K562 (cell line): ENCODE measurements around the gene OR7C1.

Experiments used
- JUN ChIP-seq, 2 experiments: sonication (generic) in 1 of 2; formaldehyde crosslinking in 1 of 2; IDR thresholded peaks; 2 replicates each; pipeline versions ENCODE4 v1.6.1 to v1.8.0; 2012 to 2022; ENCODE audit warnings: borderline replicate concordance in 2 of 2, mild to moderate bottlenecking in 2 of 2, improper control_type of control experiment in 1 of 2, low read depth in 1 of 2, low read length in 1 of 2, missing genetic modification reagents in 1 of 2
- NFE2 ChIP-seq: IDR thresholded peaks from 2 replicates; pipeline ENCODE4 v1.6.1; 2014; ENCODE audit warnings: antibody characterized with exemption, low read depth
- PHB ChIP-seq: fragments of 250-450 bp; sonication (Bioruptor Pico); IDR thresholded peaks from 2 replicates; pipeline ENCODE4 v1.5.0; 2021
- POLR2A ChIP-seq: fragments of 450-650 bp; conservative IDR thresholded peaks from 2 replicates; pipeline ENCODE4 v1.6.1; 2016
- TEAD1 ChIP-seq, 2 experiments: fragments of 450-650 bp in 1 of 2; sonication (generic) in 1 of 2; formaldehyde crosslinking; IDR thresholded peaks; 2 replicates each; pipeline versions ENCODE4 v1.4.0 to v1.8.0; 2020 to 2022; ENCODE audit warnings: mild to moderate bottlenecking in 2 of 2, missing genetic modification reagents in 1 of 2
- U2AF1 ChIP-seq: fragments of 200-400 bp; formaldehyde crosslinking; optimal IDR thresholded peaks from 2 replicates; pipeline ENCODE3; 2017; ENCODE audit warnings: mild to moderate bottlenecking, low read depth, low read length, moderate library complexity
- TF ChIP-seq, protein P1 (sequence below), 3 experiments: IDR thresholded peaks in 2 of 3; conservative IDR thresholded peaks in 1 of 3; 2 replicates each; pipeline ENCODE4 v1.5.1; 2011 to 2012; ENCODE audit warnings: low read length in 3 of 3, mild to moderate bottlenecking in 3 of 3, control low read depth in 2 of 3, improper control_type of control experiment in 1 of 3, inconsistent platforms in 1 of 3, low read depth in 1 of 3, mixed read lengths in 1 of 3, moderate library complexity in 1 of 3; ENCODE audit not compliant: insufficient read depth in 2 of 3
- TF ChIP-seq, protein P2 (sequence below): fragments of 250-450 bp; sonication (Bioruptor Pico); IDR thresholded peaks from 2 replicates; pipeline ENCODE4 v1.4.0; 2020
- TF ChIP-seq, protein P3 (sequence below): fragments of 450-650 bp; formaldehyde crosslinking; IDR thresholded peaks from 2 replicates; pipeline ENCODE4 v1.4.0; 2020; ENCODE audit warnings: mild to moderate bottlenecking, moderate library complexity
- TF ChIP-seq, protein P4 (sequence below): fragments of 450-650 bp; IDR thresholded peaks from 2 replicates; pipeline ENCODE4 v1.6.1; 2014; ENCODE audit warnings: low read depth, mild to moderate bottlenecking, moderate library complexity, borderline replicate concordance
- TF ChIP-seq, protein P5 (sequence below): fragments of 250-450 bp; sonication (Bioruptor Pico); IDR thresholded peaks from 2 replicates; pipeline ENCODE4 v1.5.0; 2021
- TF ChIP-seq, protein P6 (sequence below): sonication (generic); formaldehyde crosslinking; IDR thresholded peaks from 2 replicates; pipeline ENCODE4 v1.9.0; 2022; ENCODE audit warnings: mild to moderate bottlenecking, missing genetic modification reagents
- TF ChIP-seq, protein P7 (sequence below): sonication (generic); formaldehyde crosslinking; IDR thresholded peaks from 2 replicates; pipeline ENCODE4 v1.8.0; 2022; ENCODE audit warnings: mild to moderate bottlenecking, missing genetic modification reagents, borderline replicate concordance

DNA sequence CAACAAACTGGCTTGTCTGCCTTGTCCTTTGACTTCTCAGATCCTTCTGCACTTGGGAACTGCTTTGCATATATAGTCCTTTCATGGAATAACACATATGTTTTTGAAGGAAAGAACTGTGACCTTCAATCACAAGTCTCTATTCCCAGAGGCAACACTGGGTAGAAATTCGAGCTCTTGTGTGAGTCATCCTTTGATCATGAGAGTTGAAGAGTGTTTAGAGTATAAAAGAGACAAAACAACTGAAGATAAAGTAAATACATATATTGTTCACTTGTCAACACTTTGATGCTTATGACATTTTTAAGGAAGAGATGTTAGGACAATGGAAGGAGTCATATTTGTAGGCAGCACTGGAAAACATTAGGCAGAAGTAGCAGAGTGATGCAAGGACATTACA is 5.2 kb upstream of the OR7C1 start:
- TF ChIP-seq, protein P1, sequence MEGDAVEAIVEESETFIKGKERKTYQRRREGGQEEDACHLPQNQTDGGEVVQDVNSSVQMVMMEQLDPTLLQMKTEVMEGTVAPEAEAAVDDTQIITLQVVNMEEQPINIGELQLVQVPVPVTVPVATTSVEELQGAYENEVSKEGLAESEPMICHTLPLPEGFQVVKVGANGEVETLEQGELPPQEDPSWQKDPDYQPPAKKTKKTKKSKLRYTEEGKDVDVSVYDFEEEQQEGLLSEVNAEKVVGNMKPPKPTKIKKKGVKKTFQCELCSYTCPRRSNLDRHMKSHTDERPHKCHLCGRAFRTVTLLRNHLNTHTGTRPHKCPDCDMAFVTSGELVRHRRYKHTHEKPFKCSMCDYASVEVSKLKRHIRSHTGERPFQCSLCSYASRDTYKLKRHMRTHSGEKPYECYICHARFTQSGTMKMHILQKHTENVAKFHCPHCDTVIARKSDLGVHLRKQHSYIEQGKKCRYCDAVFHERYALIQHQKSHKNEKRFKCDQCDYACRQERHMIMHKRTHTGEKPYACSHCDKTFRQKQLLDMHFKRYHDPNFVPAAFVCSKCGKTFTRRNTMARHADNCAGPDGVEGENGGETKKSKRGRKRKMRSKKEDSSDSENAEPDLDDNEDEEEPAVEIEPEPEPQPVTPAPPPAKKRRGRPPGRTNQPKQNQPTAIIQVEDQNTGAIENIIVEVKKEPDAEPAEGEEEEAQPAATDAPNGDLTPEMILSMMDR (IDR thresholded peaks at IDR 0.05 in 2 of 3, conservative IDR thresholded peaks at IDR 0.05 in 1 of 3; ENCODE audit: insufficient read depth in 2 of 3, low read depth in 1 of 3, low read length in 3 of 3) = no peak
- TF ChIP-seq U2AF1 (no peak), PHB (CRISPR knock-in tag) (no peak), JUN (IDR thresholded peaks at IDR 0.05; ENCODE audit: borderline replicate concordance, low read depth, low read length) (no peak), JUN (CRISPR knock-in tag; IDR thresholded peaks at IDR 0.05; ENCODE audit: borderline replicate concordance) (no peak), POLR2A (no peak), TEAD1 (CRISPR knock-in tag; IDR thresholded peaks at IDR 0.05) (no peak), NFE2 (no peak)
- TF ChIP-seq, protein P2, sequence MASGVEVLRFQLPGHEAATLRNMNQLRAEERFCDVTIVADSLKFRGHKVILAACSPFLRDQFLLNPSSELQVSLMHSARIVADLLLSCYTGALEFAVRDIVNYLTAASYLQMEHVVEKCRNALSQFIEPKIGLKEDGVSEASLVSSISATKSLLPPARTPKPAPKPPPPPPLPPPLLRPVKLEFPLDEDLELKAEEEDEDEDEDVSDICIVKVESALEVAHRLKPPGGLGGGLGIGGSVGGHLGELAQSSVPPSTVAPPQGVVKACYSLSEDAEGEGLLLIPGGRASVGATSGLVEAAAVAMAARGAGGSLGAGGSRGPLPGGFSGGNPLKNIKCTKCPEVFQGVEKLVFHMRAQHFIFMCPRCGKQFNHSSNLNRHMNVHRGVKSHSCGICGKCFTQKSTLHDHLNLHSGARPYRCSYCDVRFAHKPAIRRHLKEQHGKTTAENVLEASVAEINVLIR (CRISPR knock-in tag) = no peak
- TF ChIP-seq, protein P3, sequence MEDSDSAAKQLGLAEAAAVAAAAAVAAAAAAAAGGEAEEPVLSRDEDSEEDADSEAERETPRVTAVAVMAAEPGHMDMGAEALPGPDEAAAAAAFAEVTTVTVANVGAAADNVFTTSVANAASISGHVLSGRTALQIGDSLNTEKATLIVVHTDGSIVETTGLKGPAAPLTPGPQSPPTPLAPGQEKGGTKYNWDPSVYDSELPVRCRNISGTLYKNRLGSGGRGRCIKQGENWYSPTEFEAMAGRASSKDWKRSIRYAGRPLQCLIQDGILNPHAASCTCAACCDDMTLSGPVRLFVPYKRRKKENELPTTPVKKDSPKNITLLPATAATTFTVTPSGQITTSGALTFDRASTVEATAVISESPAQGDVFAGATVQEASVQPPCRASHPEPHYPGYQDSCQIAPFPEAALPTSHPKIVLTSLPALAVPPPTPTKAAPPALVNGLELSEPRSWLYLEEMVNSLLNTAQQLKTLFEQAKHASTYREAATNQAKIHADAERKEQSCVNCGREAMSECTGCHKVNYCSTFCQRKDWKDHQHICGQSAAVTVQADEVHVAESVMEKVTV (CRISPR knock-in tag) = no peak
- TF ChIP-seq, protein P4, sequence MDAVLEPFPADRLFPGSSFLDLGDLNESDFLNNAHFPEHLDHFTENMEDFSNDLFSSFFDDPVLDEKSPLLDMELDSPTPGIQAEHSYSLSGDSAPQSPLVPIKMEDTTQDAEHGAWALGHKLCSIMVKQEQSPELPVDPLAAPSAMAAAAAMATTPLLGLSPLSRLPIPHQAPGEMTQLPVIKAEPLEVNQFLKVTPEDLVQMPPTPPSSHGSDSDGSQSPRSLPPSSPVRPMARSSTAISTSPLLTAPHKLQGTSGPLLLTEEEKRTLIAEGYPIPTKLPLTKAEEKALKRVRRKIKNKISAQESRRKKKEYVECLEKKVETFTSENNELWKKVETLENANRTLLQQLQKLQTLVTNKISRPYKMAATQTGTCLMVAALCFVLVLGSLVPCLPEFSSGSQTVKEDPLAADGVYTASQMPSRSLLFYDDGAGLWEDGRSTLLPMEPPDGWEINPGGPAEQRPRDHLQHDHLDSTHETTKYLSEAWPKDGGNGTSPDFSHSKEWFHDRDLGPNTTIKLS = no peak
- TF ChIP-seq, protein P5, sequence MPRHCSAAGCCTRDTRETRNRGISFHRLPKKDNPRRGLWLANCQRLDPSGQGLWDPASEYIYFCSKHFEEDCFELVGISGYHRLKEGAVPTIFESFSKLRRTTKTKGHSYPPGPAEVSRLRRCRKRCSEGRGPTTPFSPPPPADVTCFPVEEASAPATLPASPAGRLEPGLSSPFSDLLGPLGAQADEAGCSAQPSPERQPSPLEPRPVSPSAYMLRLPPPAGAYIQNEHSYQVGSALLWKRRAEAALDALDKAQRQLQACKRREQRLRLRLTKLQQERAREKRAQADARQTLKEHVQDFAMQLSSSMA (CRISPR knock-in tag) = no peak
- TF ChIP-seq, protein P6, sequence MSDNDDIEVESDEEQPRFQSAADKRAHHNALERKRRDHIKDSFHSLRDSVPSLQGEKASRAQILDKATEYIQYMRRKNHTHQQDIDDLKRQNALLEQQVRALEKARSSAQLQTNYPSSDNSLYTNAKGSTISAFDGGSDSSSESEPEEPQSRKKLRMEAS (CRISPR knock-in tag) = no peak
- TF ChIP-seq, protein P7, sequence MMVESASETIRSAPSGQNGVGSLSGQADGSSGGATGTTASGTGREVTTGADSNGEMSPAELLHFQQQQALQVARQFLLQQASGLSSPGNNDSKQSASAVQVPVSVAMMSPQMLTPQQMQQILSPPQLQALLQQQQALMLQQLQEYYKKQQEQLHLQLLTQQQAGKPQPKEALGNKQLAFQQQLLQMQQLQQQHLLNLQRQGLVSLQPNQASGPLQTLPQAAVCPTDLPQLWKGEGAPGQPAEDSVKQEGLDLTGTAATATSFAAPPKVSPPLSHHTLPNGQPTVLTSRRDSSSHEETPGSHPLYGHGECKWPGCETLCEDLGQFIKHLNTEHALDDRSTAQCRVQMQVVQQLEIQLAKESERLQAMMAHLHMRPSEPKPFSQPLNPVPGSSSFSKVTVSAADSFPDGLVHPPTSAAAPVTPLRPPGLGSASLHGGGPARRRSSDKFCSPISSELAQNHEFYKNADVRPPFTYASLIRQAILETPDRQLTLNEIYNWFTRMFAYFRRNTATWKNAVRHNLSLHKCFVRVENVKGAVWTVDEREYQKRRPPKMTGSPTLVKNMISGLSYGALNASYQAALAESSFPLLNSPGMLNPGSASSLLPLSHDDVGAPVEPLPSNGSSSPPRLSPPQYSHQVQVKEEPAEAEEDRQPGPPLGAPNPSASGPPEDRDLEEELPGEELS (CRISPR knock-in tag) = no peak
